Epithelial cell of esophagus (primary cell): Measurements from ENCODE around the gene CIZ1.

Experiments used
- DNase-seq: peaks from one replicate; pipeline ENCODE4 v3.0.0; 2010; ENCODE audit warnings: low read depth
- H3K4me3 ChIP-seq: 2 replicates; pipeline ENCODE4 v1.5.1; 2011; ENCODE audit warnings: mild to moderate bottlenecking, low read length, control low read depth
- TF ChIP-seq, protein P1 (sequence below): IDR thresholded peaks from 2 replicates; pipeline ENCODE4 v1.5.1; 2011; ENCODE audit warnings: low read depth, mild to moderate bottlenecking, low read length, control low read depth, inconsistent platforms; ENCODE audit not compliant: insufficient read depth; ENCODE audit errors: missing control alignments

Gene CIZ1

DNA sequence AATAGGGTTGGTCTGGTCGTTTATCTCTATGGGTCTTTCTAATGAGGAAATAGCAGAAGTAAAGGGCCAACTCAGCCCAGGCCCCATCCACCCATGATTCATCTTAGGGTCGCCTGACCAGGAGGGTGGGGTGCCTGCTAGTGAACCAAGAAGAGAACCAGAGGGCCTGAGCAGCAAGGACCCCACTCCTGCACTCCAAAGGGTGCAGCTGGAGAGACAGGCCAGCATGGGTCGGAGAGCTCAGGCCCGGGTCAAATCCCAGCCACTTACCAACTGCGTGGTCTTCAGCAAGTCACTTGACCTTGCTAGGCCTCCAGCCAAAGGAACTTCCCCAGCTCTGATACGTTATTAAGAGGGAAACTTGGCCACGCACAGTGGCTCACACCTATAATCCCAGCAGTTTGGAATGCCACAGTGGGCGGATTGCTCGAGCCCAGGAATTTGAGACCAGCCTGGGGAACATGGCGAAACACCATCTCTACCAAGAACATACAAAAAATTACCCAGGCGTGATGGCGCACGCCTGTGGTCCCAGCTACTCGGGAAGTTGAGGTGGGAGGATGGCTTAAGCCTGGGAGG lies 27.0 kb downstream of the CIZ1 start:
- H3K4me3 ChIP-seq: no peak overlapping the region
- peak; percentile 37 for DNase-seq

DNA sequence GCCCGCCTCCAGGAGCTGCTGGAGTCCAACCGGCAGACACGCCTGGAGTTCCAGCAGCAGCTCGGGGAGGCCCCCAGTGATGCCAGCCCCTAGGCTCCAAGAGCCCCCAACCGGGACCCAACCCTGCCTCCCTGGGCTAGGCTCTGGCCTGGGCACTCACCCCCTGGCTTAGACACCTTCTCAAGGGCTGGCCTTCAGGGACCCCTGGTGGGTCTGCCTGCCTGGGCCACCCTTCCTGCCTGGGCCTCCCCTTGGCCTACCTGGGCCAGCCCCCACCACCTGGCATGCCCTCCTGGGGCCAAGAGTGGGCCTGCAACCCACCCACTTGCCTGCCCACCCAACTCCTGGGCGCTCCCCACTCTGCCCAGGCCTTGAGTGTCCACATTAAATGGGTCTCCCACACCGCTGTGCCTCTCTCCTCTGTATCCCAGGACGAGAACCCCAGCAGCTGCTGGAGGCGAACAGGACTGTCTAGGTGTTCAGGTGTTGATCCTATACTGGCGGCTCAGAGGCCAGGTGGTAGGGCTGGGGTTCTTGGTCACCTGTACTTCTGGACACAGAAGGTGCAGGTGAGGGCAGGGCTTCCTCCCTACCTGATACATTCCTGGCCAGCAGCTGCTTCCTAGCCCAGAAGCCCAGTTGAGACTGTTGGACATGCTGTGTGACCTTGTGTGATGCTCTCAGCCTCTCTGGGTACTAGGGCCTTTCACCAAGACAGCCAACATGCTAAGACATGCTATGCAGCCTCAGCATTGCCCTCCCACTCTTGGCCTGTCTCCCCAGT lies 27.7 kb downstream of the CIZ1 start:
- DNase-seq: no peak
- TF ChIP-seq, protein P1, sequence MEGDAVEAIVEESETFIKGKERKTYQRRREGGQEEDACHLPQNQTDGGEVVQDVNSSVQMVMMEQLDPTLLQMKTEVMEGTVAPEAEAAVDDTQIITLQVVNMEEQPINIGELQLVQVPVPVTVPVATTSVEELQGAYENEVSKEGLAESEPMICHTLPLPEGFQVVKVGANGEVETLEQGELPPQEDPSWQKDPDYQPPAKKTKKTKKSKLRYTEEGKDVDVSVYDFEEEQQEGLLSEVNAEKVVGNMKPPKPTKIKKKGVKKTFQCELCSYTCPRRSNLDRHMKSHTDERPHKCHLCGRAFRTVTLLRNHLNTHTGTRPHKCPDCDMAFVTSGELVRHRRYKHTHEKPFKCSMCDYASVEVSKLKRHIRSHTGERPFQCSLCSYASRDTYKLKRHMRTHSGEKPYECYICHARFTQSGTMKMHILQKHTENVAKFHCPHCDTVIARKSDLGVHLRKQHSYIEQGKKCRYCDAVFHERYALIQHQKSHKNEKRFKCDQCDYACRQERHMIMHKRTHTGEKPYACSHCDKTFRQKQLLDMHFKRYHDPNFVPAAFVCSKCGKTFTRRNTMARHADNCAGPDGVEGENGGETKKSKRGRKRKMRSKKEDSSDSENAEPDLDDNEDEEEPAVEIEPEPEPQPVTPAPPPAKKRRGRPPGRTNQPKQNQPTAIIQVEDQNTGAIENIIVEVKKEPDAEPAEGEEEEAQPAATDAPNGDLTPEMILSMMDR: no peak
- no peak overlapping the region for H3K4me3 ChIP-seq

More for the DNA sequence above, 27.0 kb downstream of the CIZ1 start:
- TF ChIP-seq, protein P1: no peak

DNA sequence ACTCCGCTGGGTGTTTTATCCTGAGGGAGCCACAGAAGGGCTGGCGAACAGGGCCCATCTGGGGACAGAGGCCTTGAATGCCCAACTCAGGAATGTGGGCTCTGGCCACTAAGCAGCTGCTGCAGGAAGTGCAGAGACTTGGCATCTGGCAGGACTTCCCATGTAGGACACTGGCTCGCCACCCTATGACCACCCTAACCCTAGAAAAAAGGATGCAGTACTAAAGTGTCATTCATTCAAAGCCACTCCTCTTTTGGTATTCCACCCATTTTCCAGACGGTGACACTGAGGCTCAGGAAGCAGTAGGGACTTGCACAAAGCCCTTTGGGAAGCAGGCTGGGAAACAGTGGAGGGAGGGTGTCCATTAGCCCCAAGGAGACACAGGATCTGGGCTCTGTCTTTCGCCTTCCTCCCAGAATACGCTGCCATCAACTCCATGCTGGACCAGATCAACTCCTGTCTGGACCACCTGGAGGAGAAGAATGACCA lies 28.3 kb downstream of the CIZ1 start:
- no peak overlapping the region for H3K4me3 ChIP-seq
- no peak for DNase-seq
- TF ChIP-seq, protein P1: no peak

DNA sequence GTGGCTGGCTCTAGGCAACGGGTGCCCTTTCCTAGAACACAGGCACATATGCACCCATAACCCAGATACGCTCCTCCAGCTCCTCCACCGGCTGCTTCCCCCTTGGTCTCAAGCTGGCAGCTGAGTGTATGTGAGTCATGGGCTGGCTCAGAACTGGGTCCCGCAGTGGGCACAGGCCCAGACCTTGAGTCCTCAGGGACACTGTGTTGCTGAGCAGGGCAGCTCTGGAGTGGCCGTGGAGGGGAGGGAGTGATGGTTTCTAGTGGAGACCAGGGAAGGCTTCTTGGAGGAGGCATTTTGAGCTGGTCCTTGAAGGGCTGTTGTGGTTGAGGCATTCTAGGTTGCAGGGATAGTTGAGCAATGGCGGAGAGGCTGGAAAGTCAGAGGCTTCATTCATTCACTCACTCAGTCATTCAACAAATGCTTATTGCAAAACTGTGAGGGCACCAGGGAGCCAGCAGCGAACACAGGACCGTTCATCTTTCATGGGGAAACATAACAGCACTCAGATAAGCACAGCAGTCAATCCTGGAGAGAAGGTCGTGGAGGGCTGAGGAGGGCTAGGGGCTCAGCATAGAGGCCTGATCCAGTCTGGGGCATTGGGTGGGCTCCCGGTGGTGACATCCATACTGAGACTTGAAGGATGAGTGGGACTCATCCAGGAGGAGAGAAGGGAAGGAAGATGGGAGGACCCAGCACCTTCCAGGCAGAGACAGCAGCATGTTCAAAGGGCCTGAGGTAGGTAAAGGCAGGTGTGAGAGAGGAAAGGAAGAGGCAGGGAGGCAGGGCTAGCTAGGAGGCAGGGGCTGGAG lies 29.0 kb downstream of the CIZ1 start:
- no peak for DNase-seq
- H3K4me3 ChIP-seq: no peak overlapping the region
- TF ChIP-seq, protein P1: no peak

DNA sequence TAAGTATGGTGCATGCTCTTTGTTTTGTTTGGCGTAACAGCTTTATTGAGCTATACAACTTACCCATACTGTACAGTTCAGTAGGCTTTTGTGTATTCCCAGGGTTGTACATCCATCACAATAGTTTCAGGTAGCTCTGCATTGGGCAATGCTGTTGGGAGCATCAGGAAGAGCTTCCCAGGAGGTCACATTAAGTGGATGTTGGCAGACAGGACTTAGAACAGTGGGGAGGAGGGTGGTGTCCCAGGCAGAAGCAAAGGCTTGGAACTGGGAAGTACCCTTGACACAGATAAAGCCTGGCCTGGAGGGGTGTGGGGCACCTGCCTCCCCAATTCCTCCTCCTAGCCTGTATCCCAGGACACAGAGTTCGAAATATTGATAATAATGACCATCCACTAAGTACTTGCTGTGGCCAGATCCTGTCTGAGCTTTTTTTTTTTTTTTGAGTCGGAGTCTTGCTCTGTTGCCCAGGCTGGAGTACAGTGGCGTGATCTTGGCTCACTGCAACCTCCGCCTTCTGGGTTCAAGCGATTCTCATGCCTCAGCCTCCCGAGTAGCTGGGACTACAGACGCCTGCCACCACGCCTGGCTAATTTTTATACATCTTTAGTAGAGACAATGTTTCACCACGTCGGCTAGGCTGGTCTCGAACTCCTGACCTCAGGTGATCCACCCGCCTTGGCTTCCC lies 30.0 kb downstream of the CIZ1 start:
- H3K4me3 ChIP-seq: peak overlapping the region; percentile 85
- TF ChIP-seq, protein P1: no peak
- no peak for DNase-seq

DNA sequence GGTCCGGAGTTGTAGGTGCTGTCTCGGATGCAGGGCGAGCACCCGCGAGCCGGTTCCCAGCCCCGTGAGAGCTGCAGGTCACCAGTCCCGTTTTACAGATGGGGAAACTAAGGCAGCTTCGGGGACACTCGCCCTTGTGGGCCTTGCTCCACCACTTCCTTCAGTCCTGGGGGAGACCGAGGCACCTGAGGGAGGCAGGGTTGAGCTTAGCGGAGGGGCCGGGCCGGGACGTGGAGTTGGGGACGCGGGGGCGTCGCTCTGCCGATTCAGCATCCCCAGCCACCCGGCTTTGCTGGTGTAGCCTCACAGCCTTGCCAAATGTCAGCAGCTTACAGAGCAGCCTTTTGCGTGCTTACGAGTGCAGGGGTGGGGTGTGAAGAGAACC lies 30.8 kb downstream of the CIZ1 start:
- H3K4me3 ChIP-seq: peak overlapping the region; percentile 85
- TF ChIP-seq, protein P1: no peak
- DNase-seq: peak; percentile 35
